SK-N-SH treated with all-trans-retinoic acid at 6 μM for 48 hours (cell line): ENCODE data around the gene GJB3.

Experiments
- BACH2 ChIP-seq: fragments of 250-450 bp; sonication (Bioruptor Pico); IDR thresholded peaks from 2 replicates; pipeline ENCODE4 v1.9.0; 2021; ENCODE audit warnings: mild to moderate bottlenecking, borderline replicate concordance
- ESRRG ChIP-seq: fragments of 250-450 bp; sonication (Bioruptor Pico); IDR thresholded peaks from 2 replicates; pipeline ENCODE4 v1.6.1; 2021; ENCODE audit warnings: mild to moderate bottlenecking
- GLIS3 ChIP-seq: fragments of 250-450 bp; sonication (Bioruptor Pico); IDR thresholded peaks from 2 replicates; pipeline ENCODE4 v1.5.0; 2020; ENCODE audit warnings: mild to moderate bottlenecking, moderate library complexity
- OSR1 ChIP-seq: fragments of 250-450 bp; sonication (Bioruptor Pico); IDR thresholded peaks from 2 replicates; pipeline ENCODE4 v1.8.0; 2022; ENCODE audit warnings: moderate library complexity, mild to moderate bottlenecking, inconsistent platforms
- PPARA ChIP-seq: fragments of 250-450 bp; sonication (Bioruptor Pico); IDR thresholded peaks from 2 replicates; pipeline ENCODE4 v1.5.0; 2020; ENCODE audit warnings: mild to moderate bottlenecking, borderline replicate concordance
- SNAI2 ChIP-seq: fragments of 250-450 bp; sonication (Bioruptor Pico); IDR thresholded peaks from 2 replicates; pipeline ENCODE4 v1.5.0; 2020; ENCODE audit warnings: mild to moderate bottlenecking, moderate library complexity
- TCF4 ChIP-seq: fragments of 250-450 bp; sonication (Bioruptor Pico); IDR thresholded peaks from 2 replicates; pipeline ENCODE4 v1.8.0; 2021; ENCODE audit warnings: mild to moderate bottlenecking, moderate library complexity, borderline replicate concordance
- ZC3H10 ChIP-seq: fragments of 250-450 bp; sonication (Bioruptor Pico); IDR thresholded peaks from 2 replicates; pipeline ENCODE4 v1.5.1; 2021; ENCODE audit warnings: mild to moderate bottlenecking, moderate library complexity
- ZFP30 ChIP-seq: fragments of 450-650 bp; formaldehyde crosslinking; IDR thresholded peaks from 2 replicates; pipeline ENCODE4 v1.5.0; 2022; ENCODE audit warnings: mild to moderate bottlenecking, moderate library complexity
- ZNF565 ChIP-seq: fragments of 450-650 bp; formaldehyde crosslinking; conservative IDR thresholded peaks from 2 replicates; pipeline ENCODE4 v1.5.0; 2020; ENCODE audit warnings: low read depth, mild to moderate bottlenecking, moderate library complexity
- ZNF70 ChIP-seq: fragments of 450-650 bp; formaldehyde crosslinking; IDR thresholded peaks from 2 replicates; pipeline ENCODE4 v1.5.0; 2020; ENCODE audit warnings: mild to moderate bottlenecking, moderate library complexity
- TF ChIP-seq, protein P1 (sequence below): fragments of 250-450 bp; sonication (Bioruptor Pico); IDR thresholded peaks from 2 replicates; pipeline ENCODE4 v1.8.0; 2020; ENCODE audit warnings: mild to moderate bottlenecking, moderate library complexity, borderline replicate concordance
- TF ChIP-seq, protein P2 (sequence below): fragments of 250-450 bp; sonication (Bioruptor Pico); IDR thresholded peaks from 2 replicates; pipeline ENCODE4 v1.5.1; 2021; ENCODE audit warnings: mild to moderate bottlenecking, moderate library complexity

GJB3 gene

DNA sequence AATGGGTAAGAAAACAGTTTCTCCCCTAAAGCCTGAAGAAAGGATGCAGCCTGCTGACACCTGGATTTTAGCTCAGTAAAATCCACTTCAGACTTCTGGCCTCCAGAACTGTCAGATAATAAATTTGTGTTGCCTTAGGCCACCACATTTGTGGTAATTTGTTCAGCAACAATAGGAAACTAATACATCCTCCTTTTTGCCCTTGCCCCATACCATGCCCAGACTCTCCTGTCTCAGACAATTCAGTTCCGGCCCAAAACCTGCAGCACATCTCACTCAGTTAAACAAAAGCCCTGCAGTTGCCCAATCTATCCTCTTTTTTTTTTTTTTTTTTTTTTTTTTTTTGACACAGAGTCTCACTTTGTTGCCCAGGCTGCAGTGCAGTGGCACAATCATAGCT is 52.7 kb downstream of the GJB3 start (continued):
- no peak for TF ChIP-seq ZC3H10 (CRISPR knock-in tag)
- no peak for TF ChIP-seq ESRRG
- TF ChIP-seq OSR1 (CRISPR knock-in tag), result no peak
- TF ChIP-seq GLIS3, result no peak
- no peak for TF ChIP-seq ZFP30 (CRISPR knock-in tag)
- no peak for TF ChIP-seq TCF4 (CRISPR knock-in tag)
- TF ChIP-seq, protein P1, sequence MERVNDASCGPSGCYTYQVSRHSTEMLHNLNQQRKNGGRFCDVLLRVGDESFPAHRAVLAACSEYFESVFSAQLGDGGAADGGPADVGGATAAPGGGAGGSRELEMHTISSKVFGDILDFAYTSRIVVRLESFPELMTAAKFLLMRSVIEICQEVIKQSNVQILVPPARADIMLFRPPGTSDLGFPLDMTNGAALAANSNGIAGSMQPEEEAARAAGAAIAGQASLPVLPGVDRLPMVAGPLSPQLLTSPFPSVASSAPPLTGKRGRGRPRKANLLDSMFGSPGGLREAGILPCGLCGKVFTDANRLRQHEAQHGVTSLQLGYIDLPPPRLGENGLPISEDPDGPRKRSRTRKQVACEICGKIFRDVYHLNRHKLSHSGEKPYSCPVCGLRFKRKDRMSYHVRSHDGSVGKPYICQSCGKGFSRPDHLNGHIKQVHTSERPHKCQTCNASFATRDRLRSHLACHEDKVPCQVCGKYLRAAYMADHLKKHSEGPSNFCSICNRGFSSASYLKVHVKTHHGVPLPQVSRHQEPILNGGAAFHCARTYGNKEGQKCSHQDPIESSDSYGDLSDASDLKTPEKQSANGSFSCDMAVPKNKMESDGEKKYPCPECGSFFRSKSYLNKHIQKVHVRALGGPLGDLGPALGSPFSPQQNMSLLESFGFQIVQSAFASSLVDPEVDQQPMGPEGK, result no peak
- no peak for TF ChIP-seq ZNF70 (CRISPR knock-in tag)
- no peak for TF ChIP-seq ZNF565 (CRISPR knock-in tag)
- TF ChIP-seq PPARA, result no peak
- no peak for TF ChIP-seq SNAI2 (CRISPR knock-in tag)
- no peak for TF ChIP-seq BACH2 (CRISPR knock-in tag)
- TF ChIP-seq, protein P2, sequence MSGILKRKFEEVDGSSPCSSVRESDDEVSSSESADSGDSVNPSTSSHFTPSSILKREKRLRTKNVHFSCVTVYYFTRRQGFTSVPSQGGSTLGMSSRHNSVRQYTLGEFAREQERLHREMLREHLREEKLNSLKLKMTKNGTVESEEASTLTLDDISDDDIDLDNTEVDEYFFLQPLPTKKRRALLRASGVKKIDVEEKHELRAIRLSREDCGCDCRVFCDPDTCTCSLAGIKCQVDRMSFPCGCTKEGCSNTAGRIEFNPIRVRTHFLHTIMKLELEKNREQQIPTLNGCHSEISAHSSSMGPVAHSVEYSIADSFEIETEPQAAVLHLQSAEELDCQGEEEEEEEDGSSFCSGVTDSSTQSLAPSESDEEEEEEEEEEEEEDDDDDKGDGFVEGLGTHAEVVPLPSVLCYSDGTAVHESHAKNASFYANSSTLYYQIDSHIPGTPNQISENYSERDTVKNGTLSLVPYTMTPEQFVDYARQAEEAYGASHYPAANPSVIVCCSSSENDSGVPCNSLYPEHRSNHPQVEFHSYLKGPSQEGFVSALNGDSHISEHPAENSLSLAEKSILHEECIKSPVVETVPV, result no peak
